NCI-H128 (cell line): ENCODE measurements around the gene ZNF32.

Experiments
- DNase-seq: peaks from one replicate; lab custom pipeline; 2025; ENCODE audit not compliant: unreplicated experiment; lab: John Stamatoyannopoulos, UW

The ZNF32 gene

GRCh38 chr10:43648398-43649184 lies at the start of gene ZNF32:
Gene ZNF32, minus strand, starts transcription at chr10:43648881. Its CDS starts 2,748 bp downstream, at chr10:43646133.
- peak; percentile 25 for DNase-seq

- no peak for DNase-seq
Observed at GRCh38 chr10:43698156-43698555, 49.5 kb upstream of the ZNF32 start.

- DNase-seq = no peak
Observed at GRCh38 chr10:43696909-43697483, 48.3 kb upstream of the ZNF32 start.

GRCh38 chr10:43695730-43696129 lies 47.0 kb upstream of the ZNF32 start:
- DNase-seq = no peak

- DNase-seq = no peak
Observed at GRCh38 chr10:43695321-43695720, 46.6 kb upstream of the ZNF32 start.

GRCh38 chr10:43694526-43694925 lies 45.8 kb upstream of the ZNF32 start:
- no peak for DNase-seq

- DNase-seq = no peak
Observed at GRCh38 chr10:43693602-43694001, 44.9 kb upstream of the ZNF32 start.

GRCh38 chr10:43692051-43692825 lies 43.6 kb upstream of the ZNF32 start:
- DNase-seq = no peak

- DNase-seq = no peak
Observed at GRCh38 chr10:43691485-43691884, 42.8 kb upstream of the ZNF32 start.

- DNase-seq = no peak
Observed at GRCh38 chr10:43689955-43690771, 41.5 kb upstream of the ZNF32 start.

GRCh38 chr10:43689618-43689954 lies 40.9 kb upstream of the ZNF32 start:
- no peak for DNase-seq

GRCh38 chr10:43689007-43689491 lies 40.4 kb upstream of the ZNF32 start:
- DNase-seq = no peak

- no peak for DNase-seq
Observed at GRCh38 chr10:43688348-43688892, 39.7 kb upstream of the ZNF32 start.

- no peak for DNase-seq
Observed at GRCh38 chr10:43687373-43687772, 38.7 kb upstream of the ZNF32 start.

- no peak for DNase-seq
Observed at GRCh38 chr10:43686414-43686813, 37.7 kb upstream of the ZNF32 start.

- DNase-seq = no peak
Observed at GRCh38 chr10:43685744-43686143, 37.1 kb upstream of the ZNF32 start.

- DNase-seq = no peak
Observed at GRCh38 chr10:43684292-43684559, 35.5 kb upstream of the ZNF32 start.

- no peak for DNase-seq
Observed at GRCh38 chr10:43683451-43684291, 35.0 kb upstream of the ZNF32 start.

- no peak for DNase-seq
Observed at GRCh38 chr10:43682956-43683355, 34.3 kb upstream of the ZNF32 start.

GRCh38 chr10:43681721-43682120 lies 33.0 kb upstream of the ZNF32 start:
- no peak for DNase-seq
